ENCODE data around the gene TP53I11.

DNA sequence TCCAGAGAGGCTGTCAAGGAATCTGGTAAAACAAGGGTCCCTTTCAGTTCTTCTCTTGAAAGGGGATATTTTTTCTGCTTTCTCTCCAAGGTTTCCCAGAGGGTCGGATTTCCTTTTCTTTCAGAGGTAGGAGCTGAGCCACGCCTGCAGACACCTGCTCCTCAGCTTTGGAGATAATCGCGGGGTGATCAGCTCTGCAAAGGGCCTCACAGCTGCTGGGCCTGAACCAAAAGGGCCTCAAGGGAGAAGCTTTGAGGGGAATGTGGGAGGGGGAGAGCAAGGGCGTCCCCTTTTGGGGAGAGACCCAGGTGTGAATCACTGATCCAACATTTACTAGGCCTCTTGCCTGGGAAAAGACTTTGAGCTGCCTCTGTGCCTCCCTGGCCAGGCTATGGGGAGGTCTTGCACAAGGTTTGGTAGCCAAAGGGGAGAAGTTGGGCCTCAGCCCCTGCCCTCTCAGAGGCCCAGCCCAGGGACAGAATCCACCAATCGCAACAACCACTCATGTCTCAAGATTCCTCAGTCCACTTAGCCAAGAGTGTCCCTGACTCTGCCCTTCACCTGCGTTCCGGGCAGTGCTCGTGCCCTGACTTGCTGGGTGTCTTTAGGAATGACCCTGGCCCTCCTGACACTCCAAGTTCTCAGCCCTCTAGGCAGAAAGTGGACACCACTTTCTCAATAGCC, 14.0 kb upstream of the TP53I11 start:
- TF ChIP-seq, protein P1, sequence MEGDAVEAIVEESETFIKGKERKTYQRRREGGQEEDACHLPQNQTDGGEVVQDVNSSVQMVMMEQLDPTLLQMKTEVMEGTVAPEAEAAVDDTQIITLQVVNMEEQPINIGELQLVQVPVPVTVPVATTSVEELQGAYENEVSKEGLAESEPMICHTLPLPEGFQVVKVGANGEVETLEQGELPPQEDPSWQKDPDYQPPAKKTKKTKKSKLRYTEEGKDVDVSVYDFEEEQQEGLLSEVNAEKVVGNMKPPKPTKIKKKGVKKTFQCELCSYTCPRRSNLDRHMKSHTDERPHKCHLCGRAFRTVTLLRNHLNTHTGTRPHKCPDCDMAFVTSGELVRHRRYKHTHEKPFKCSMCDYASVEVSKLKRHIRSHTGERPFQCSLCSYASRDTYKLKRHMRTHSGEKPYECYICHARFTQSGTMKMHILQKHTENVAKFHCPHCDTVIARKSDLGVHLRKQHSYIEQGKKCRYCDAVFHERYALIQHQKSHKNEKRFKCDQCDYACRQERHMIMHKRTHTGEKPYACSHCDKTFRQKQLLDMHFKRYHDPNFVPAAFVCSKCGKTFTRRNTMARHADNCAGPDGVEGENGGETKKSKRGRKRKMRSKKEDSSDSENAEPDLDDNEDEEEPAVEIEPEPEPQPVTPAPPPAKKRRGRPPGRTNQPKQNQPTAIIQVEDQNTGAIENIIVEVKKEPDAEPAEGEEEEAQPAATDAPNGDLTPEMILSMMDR (IDR thresholded peaks at IDR 0.05; ENCODE audit: low read length), result no peak
- no peak for TF ChIP-seq EZH2phosphoT487 (IDR thresholded peaks at IDR 0.05; ENCODE audit: low read length)
- no peak for TF ChIP-seq EZH2 (optimal IDR thresholded peaks at IDR 0.05; ENCODE audit: low read depth, low read length)
